ENCODE results near the gene ABCA5.

DNA sequence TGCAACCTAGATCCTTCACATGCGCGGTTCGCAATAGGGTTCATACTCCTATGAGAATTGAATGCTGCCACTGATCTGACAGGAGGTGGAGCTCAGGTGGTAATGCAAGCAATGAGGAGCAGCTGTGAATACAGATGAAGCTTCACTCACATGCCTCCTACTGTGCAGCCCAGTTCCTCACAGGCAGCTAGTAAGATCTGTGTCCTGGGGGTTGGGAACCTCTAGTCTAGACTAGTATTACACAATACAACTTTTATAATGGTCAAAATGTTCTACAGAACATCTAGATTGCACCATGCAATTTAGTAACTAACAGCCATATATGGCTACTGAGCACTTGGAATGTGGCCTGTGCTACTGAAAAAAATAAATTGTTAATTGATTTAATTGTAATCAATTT lies 26.7 kb downstream of the ABCA5 start:
- TF ChIP-seq CTCF (IDR thresholded peaks at IDR 0.05; ENCODE audit: low read depth, low read length, missing input control) (no peak), EGR1 (IDR thresholded peaks at IDR 0.05; ENCODE audit: low read depth in 2 of 2) (no peak), TAF1 (conservative IDR thresholded peaks at IDR 0.05) (no peak), YY1 (IDR thresholded peaks at IDR 0.05) (peak; percentile 32), SP1 (IDR thresholded peaks at IDR 0.05) (no peak), MAX (IDR thresholded peaks at IDR 0.05) (peak; percentile 34)
- TF ChIP-seq, protein P1, sequence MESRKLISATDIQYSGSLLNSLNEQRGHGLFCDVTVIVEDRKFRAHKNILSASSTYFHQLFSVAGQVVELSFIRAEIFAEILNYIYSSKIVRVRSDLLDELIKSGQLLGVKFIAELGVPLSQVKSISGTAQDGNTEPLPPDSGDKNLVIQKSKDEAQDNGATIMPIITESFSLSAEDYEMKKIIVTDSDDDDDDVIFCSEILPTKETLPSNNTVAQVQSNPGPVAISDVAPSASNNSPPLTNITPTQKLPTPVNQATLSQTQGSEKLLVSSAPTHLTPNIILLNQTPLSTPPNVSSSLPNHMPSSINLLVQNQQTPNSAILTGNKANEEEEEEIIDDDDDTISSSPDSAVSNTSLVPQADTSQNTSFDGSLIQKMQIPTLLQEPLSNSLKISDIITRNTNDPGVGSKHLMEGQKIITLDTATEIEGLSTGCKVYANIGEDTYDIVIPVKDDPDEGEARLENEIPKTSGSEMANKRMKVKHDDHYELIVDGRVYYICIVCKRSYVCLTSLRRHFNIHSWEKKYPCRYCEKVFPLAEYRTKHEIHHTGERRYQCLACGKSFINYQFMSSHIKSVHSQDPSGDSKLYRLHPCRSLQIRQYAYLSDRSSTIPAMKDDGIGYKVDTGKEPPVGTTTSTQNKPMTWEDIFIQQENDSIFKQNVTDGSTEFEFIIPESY (IDR thresholded peaks at IDR 0.05), result no peak
- TF ChIP-seq, protein P2, sequence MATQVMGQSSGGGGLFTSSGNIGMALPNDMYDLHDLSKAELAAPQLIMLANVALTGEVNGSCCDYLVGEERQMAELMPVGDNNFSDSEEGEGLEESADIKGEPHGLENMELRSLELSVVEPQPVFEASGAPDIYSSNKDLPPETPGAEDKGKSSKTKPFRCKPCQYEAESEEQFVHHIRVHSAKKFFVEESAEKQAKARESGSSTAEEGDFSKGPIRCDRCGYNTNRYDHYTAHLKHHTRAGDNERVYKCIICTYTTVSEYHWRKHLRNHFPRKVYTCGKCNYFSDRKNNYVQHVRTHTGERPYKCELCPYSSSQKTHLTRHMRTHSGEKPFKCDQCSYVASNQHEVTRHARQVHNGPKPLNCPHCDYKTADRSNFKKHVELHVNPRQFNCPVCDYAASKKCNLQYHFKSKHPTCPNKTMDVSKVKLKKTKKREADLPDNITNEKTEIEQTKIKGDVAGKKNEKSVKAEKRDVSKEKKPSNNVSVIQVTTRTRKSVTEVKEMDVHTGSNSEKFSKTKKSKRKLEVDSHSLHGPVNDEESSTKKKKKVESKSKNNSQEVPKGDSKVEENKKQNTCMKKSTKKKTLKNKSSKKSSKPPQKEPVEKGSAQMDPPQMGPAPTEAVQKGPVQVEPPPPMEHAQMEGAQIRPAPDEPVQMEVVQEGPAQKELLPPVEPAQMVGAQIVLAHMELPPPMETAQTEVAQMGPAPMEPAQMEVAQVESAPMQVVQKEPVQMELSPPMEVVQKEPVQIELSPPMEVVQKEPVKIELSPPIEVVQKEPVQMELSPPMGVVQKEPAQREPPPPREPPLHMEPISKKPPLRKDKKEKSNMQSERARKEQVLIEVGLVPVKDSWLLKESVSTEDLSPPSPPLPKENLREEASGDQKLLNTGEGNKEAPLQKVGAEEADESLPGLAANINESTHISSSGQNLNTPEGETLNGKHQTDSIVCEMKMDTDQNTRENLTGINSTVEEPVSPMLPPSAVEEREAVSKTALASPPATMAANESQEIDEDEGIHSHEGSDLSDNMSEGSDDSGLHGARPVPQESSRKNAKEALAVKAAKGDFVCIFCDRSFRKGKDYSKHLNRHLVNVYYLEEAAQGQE (IDR thresholded peaks at IDR 0.05), result no peak

Measured in liver (tissue), 3 donors.